BE2C (cell line): ENCODE data around the gene FAAH2.

Experiments used
- DNase-seq: peaks from one replicate; pipeline ENCODE4 v3.0.0-alpha.2; 2020
- H3K27me3 ChIP-seq: fragments of 250-450 bp; sonication (Bioruptor Pico); 2 replicates; pipeline ENCODE4 v1.5.1; 2020; ENCODE audit warnings: mild to moderate bottlenecking
- H3K36me3 ChIP-seq: fragments of 250-450 bp; sonication (Bioruptor Pico); 2 replicates; pipeline ENCODE4 v1.5.1; 2020; ENCODE audit warnings: mild to moderate bottlenecking
- H3K4me1 ChIP-seq: fragments of 250-450 bp; sonication (Bioruptor Pico); 2 replicates; pipeline ENCODE4 v1.5.1; 2020
- H3K4me3 ChIP-seq: 2 replicates; pipeline ENCODE4 v1.5.1; 2011; ENCODE audit warnings: low read depth, low read length
- H3K9me3 ChIP-seq: fragments of 250-450 bp; sonication (Bioruptor Pico); 2 replicates; pipeline ENCODE4 v1.5.1; 2020
- TF ChIP-seq, protein P1 (sequence below): IDR thresholded peaks from 2 replicates; pipeline ENCODE4 v1.5.1; 2012; ENCODE audit warnings: mild to moderate bottlenecking, low read depth, low read length

Gene FAAH2

GRCh38 chrX:57417827-57418226 lies 131.3 kb downstream of the FAAH2 start:
- Histone ChIP-seq H3K4me3 (no peak overlapping the region), H3K36me3 (no peaks in the 10 kb centered on the region), H3K27me3 (no peaks in the 10 kb centered on the region), H3K4me1 (no peaks in the 10 kb centered on the region), H3K9me3 (no peaks in the 10 kb centered on the region)
- no peak for DNase-seq
- TF ChIP-seq, protein P1, sequence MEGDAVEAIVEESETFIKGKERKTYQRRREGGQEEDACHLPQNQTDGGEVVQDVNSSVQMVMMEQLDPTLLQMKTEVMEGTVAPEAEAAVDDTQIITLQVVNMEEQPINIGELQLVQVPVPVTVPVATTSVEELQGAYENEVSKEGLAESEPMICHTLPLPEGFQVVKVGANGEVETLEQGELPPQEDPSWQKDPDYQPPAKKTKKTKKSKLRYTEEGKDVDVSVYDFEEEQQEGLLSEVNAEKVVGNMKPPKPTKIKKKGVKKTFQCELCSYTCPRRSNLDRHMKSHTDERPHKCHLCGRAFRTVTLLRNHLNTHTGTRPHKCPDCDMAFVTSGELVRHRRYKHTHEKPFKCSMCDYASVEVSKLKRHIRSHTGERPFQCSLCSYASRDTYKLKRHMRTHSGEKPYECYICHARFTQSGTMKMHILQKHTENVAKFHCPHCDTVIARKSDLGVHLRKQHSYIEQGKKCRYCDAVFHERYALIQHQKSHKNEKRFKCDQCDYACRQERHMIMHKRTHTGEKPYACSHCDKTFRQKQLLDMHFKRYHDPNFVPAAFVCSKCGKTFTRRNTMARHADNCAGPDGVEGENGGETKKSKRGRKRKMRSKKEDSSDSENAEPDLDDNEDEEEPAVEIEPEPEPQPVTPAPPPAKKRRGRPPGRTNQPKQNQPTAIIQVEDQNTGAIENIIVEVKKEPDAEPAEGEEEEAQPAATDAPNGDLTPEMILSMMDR, result no peak

- TF ChIP-seq, protein P1, result no peak
- no peaks in the 10 kb centered on the region for H3K36me3 ChIP-seq
- H3K27me3 ChIP-seq, result no peaks in the 10 kb centered on the region
- DNase-seq, result no peak
- H3K4me1 ChIP-seq, result no peaks in the 10 kb centered on the region
- H3K4me3 ChIP-seq, result no peak overlapping the region
- no peaks in the 10 kb centered on the region for H3K9me3 ChIP-seq
Observed at GRCh38 chrX:57422289-57422688, 135.8 kb downstream of the FAAH2 start.

DNA sequence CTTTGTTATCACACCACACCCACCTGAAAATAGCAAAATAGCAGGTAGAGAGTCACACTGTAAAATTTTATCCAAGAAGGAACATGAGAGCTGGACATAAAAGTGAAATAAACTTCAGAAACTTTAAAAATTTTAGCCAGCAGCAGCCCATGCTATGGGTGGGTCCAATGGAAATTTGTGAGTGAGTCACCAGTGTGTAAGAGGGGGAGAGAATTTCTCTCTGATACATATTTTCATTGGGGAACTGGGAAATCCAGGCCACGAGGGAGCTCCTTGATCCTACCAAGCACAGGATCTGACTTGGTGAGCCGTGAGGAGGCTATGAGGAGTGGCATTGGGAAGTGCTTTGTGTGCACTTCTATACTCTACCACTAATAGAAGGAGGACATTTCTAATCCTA lies 136.3 kb downstream of the FAAH2 start:
- H3K4me1 ChIP-seq, result no peaks in the 10 kb centered on the region
- DNase-seq, result no peak
- no peaks in the 10 kb centered on the region for H3K36me3 ChIP-seq
- TF ChIP-seq, protein P1, result no peak
- H3K9me3 ChIP-seq, result no peaks in the 10 kb centered on the region
- H3K27me3 ChIP-seq, result no peaks in the 10 kb centered on the region
- no peak overlapping the region for H3K4me3 ChIP-seq

DNA sequence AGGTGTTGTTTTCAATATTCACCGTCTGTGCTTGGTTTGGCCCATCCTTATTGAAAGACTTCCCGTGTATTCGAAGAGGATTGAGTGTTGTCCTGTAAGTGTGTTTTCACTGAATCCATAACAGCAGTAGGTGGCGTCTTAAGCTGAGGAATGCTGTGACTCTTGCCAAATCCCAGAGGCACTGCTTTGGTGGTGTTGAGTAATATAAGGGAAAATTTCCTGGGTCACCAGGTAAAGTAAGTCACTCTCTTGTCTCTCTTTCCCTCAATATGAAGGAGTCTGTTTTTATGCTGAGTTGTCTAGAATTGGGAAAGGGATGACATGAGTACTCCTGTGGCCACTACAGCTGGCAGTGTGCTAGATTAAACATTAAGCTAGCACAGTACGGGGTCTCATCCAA lies 158.6 kb downstream of the FAAH2 start:
- no peak for DNase-seq
- H3K4me1 ChIP-seq, result no peaks in the 10 kb centered on the region
- no peaks in the 10 kb centered on the region for H3K36me3 ChIP-seq
- no peaks in the 10 kb centered on the region for H3K9me3 ChIP-seq
- H3K4me3 ChIP-seq, result no peak overlapping the region
- no peaks in the 10 kb centered on the region for H3K27me3 ChIP-seq
- TF ChIP-seq, protein P1, result no peak

GRCh38 chrX:57445832-57446231 lies 159.3 kb downstream of the FAAH2 start:
- TF ChIP-seq, protein P1, result no peak
- H3K36me3 ChIP-seq, result no peaks in the 10 kb centered on the region
- H3K9me3 ChIP-seq, result no peaks in the 10 kb centered on the region
- no peak overlapping the region for H3K4me3 ChIP-seq
- DNase-seq, result no peak
- no peaks in the 10 kb centered on the region for H3K4me1 ChIP-seq
- H3K27me3 ChIP-seq, result no peaks in the 10 kb centered on the region

- Histone ChIP-seq H3K4me1 (no peaks in the 10 kb centered on the region), H3K27me3 (no peaks in the 10 kb centered on the region), H3K9me3 (no peaks in the 10 kb centered on the region), H3K36me3 (no peaks in the 10 kb centered on the region), H3K4me3 (no peak overlapping the region)
- no peak for DNase-seq
- TF ChIP-seq, protein P1, result no peak
Observed at GRCh38 chrX:57447856-57448255, 161.3 kb downstream of the FAAH2 start.
